Right ventricle myocardium superior (tissue), 1 donor: ENCODE results near the gene ACTL8. TPM values are rescaled to one million over a fixed set of nuclear protein-coding genes. Genes with fewer than 3 reads are reported as not detected.

Experiments used
- ATAC-seq: fragments of 200-7000 bp; cut with Tn5 transposase; one replicate; pipeline ENCODE4 v1.9.1; 2020; ENCODE audit warnings: mild to moderate bottlenecking; ENCODE audit not compliant: poor library complexity
- DNase-seq: peaks from one replicate; pipeline ENCODE4 v3.0.0-alpha.2; 2020
- intact Hi-C: fragments of 100-400 bp; cut with DNase I; formaldehyde crosslinking; loops from one replicate; pipeline ENCODE4 v1.11.2; 2022
- long read RNA-seq: library from polyadenylated mRNA; unstranded; transcript quantifications from one replicate; pipeline ENCODE4 v2.0.0, GENCODE V29; 2021
- total RNA-seq: library from RNA; stranded (reverse); fragmentation: NEBNext Ultra II Directional; extraction: Animal tissue kit (Norgen Biotek cat#: 25700); gene quantifications from one replicate; pipeline ENCODE4 v1.2.1, GENCODE V29; 2021
- donor health status: DM: no; HTN: yes; CAD: no; lungs with severe emphysema.

Gene ACTL8, protein sequence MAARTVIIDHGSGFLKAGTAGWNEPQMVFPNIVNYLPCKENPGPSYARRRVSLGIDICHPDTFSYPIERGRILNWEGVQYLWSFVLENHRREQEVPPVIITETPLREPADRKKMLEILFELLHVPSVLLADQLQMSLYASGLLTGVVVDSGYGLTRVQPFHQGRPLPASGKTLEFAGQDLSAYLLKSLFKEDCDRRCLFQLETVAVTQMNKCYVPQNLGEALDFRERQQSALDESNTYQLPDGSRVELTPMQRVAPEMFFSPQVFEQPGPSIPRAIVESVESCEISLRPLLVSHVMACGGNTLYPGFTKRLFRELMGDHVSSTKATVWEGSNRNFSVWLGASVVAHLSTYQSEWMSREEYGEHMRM
- total RNA-seq, result not detected
- long read RNA-seq, result 0 reads

DNA sequence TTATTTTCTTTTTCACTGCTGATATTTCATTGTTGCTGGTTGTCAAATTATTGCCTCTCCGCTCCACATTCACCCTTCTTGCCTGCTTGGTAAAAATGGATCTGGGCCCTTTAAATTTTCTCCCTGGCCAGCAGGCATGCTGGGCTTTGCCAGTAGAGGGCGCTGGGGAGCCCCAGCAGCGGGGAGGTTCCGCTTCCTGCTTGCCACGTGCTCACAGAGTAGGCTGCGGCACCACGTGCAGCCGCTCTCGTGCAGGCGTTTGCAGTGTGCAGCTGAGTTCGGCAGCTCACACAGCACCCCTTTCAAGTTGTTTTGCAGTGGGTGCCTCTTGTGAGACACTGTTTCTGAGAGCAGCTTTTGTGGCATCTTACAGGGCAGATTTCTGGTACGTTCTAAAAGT lies at the start of gene ACTL8:
Gene ACTL8, plus strand, starts transcription at position 214 of the 400 bp plus-strand sequence. CDS start 67,676 bp downstream, outside the sequence.
- ATAC-seq, result no peak
- DNase-seq, result no peak
- intact Hi-C loops, result no loop called here

DNA sequence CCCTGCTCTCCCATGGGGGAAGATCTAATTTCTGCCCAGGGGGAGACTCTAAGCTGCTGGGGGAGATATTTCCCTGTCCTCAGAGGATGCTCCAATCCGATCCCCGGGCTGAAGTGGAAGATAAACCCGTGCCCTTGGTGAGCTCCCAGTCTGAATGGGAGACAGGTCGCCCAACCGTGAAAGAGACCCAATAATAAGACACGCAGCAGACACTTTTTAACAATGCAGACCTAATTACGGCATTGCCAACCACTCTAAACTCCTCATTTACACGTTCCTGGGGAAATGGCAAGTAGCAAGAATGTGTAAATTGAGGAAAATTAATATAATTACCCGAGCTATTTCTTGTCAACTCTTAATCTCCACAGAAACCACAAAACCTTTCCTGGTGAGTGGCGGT lies 48.7 kb upstream of the ACTL8 start:
- ATAC-seq (no peak), DNase-seq (no peak)
- intact Hi-C loops, result no loop called here

DNA sequence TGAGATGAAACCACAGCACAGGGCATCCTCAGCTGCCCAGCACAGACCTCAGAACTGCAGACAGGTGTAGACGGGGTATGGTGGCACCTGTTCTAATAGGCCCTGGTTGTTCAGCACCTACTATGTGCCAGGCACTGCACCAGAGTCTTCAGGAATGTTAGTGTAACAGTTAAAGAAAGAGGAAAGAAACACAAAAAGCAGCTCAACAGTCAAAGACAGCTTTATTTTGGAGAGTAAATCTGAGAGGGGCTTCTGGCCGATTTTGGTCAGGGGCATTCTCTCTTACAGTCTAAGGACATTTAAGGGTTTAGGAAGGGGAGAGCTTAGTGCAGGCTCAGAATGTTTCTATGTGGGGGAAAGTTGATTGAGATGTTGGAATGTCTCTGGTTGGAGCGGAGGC lies 45.2 kb upstream of the ACTL8 start:
- no peak for ATAC-seq
- DNase-seq, result no peak
- intact Hi-C loops, result no loop called here

DNA sequence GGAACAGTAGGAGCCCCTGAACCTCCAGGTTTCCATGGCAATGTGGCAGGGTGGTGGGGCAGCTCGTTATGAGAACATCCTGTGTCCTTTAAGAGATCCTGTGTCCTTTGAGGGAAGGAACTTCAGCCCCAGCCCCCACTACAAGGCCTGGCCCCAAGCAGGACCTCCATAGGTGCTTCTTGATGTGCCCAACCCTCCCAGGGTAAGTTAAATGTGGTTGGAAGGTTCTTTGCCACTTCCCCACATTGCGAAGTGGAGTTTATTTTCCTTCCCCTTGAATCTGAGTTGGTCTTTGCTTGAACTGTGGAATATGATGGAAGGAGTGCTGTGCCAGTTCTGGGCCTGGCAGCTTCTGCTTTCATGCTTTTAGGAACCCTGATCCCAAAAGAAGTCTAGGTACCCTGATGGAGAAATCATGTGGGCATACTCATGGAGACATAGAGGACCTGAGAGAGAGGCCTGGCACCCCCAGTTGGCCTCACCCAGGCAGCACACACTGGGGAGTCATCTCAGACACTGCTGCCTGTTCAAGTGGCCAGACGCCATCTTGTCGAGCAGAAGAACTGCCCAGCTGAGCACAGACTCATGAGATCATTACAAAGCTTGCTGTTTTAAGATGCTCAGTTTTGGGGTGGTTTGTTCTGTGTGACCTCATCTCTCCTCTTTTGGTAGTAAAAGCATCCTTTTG lies 44.1 kb upstream of the ACTL8 start:
- intact Hi-C loops, result no loop called here
- ATAC-seq, result no peak
- DNase-seq, result no peak

DNA sequence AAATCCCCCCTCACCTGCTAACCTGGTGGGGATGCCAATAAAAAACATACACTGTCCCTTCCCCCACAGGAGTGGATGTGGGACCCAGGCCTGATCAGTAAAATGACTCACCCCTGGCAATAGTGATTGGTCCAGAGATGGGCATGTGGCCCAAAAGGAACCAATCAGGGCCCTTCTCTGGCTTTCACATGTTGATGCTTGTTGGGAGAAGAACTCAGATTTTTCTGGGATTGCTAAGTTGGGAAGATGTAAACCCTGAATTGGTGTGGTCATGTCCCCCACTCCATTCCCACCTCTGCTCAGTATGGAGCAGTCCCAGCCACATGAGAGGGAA lies 43.6 kb upstream of the ACTL8 start:
- DNase-seq (no peak), ATAC-seq (no peak)
- intact Hi-C loops, result no loop called here

DNA sequence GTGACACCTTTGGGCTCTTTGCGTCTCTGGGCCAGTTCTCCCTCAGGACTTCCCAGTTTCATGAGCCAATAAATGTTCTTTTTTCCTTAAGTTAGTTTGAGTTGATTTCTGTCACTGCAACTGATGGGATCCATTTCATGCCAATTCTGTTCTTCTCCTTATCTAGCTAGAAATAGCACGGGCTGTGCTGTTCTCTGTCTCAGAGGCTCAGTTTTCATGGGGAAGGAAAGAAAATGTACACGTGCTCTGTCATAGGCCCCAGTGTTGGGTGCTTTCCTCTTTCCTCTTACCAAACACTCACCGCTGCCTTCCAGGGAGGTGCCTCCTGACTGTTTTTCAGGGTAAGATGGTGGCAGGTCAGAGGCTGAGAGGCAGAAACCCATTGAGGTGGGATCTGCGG lies 43.2 kb upstream of the ACTL8 start:
- DNase-seq (no peak), ATAC-seq (peak; percentile 52)
- intact Hi-C loops, result no loop called here

DNA sequence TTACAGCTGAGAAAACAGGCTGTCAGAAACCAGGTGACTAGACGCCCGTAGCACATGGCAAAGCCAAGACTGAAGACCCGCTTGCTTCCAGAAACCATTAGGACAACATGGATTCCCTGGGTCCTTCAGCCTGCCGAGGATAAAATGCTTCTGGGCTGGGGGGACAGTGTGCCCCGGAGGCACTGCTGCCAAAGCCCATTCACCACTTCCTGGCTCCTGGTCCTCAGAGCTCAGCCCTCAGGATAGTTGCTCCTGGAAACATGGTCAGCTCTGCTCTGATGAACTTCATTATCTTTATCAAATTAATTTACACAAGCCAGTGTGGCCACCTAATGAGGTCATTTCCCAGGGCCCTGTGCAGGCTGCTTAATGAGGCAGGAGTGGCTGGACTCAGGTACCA lies 41.1 kb upstream of the ACTL8 start:
- intact Hi-C loops, result no loop called here
- DNase-seq (no peak), ATAC-seq (no peak)

DNA sequence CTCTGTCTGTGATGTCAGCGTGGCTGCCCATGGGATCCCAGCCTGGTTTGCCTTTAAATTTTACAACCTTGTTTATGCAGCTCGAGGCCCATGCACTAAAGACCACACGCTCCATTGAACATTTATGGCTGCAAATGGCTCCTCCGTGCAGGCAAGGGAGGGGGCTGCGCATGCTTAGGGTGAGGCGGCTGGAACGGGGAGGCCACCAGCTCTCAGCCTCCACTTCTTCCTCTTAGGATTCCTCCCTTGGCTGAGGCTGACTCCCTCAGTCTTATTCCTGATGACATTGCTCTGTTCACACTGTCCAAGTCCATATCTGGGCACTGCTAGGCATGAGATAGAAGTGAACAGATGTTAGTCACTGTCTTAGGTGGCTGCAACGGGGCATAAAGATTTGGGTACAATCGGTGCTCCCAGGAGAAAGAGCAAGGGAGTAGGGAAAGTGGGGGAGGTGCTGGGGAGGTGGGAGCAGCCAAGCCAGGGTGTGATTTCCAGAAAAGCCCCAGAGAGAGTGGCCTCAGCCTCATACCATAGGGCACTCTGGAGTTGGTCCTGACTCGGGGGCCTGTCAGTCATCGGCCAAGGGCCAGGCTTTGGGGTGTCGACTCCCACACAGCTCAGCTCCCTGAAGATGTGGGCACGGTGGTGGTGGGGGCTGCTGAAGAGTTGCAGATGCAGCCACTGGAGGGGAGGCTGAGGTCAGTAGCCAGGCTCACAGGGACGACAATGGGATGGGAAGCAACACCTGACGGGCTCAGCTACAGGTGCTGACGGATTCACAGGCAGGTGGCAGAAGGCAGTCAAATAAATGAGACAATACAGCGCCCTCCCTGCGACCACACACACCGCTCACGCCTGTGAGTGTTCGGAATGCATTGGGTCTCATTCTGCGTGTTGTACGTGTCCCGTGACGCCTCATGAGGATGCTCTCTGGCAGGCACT lies 37.3 kb upstream of the ACTL8 start:
- ATAC-seq, result no peak
- no peak for DNase-seq
- intact Hi-C loops, result no loop called here

DNA sequence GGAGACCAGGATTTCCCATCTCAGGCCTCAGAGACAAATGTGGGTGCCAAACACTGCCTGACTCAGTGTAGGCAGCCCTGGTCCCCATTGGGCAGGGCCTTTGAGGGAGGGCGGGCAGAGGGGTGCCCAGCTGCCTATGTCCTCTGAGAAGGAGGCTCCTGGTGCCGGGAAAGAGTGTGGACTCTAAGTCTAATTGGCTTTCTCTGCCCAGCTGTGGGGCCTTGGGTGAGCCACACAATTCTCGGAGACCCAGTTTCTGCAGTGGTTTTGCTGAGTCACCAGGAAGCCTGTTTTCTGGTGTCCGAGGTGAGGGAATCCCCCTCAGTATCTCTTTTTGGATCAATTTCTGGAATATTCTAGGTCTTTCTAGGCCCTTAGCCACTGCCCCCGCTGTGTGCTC lies 35.3 kb upstream of the ACTL8 start:
- no peak for ATAC-seq
- intact Hi-C loops, result no loop called here
- DNase-seq, result no peak

DNA sequence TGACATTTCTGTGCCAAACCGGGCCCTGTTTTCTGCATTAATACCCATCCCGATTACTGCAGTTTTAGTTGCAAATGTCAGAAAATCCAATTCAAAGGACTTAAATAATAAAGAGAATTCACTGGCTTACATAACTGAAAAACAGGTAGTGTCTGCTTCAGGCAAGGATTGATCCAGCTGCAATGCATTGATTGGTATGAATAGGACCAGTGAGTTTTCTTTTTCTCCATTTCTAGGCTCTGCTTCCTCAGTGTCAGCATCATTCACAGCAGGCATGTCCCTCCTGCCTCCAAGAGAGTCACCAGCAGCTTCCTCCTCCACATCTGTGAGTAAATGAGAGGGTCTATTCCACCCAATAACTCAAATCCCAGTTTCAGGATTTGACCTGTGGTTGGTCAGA lies 33.7 kb upstream of the ACTL8 start:
- ATAC-seq (no peak), DNase-seq (no peak)

DNA sequence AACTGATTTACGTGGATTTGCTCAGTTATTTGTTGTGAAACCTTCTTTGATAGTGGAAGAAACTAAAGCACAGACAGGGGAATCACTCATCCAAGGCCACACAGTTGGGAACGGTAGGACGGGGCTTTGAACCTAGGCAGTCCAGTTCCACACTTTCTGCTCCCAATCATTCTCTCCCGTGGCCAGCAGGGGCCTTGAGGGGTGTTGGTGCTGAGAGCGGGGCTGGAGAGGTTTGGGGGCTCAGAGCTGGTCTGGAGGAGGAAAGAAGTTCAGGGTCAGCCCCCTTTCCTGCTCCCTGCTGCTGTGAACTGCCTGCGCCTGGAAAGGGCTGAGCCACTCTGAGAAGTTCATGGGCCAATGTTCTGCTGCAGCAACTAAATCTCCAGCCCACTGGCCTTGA lies 31.4 kb upstream of the ACTL8 start:
- intact Hi-C loops, result no loop called here
- DNase-seq (no peak), ATAC-seq (no peak)

More for the DNA sequence above, 33.7 kb upstream of the ACTL8 start:
- intact Hi-C loops, result no loop called here

DNA sequence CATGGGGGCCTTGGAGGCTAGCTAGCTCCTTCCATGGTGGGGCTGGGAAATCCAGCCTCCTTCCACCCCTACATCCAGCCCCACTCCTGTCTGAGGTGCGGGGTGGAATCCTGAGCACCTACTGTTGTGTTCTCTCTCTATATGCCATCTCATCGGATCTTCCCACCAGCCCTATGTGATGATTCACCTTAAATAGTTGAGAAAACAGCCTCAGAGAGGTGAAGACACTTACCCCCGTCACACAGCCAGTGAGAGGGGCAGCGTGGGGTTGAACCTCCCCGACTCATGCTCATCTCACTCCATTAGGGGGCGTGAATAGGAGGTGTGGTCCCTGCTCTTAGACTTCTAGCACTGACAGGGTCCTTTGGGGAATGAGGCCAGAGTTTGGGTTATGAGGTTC lies 31.0 kb upstream of the ACTL8 start:
- ATAC-seq (no peak), DNase-seq (no peak)
- intact Hi-C loops, result no loop called here

DNA sequence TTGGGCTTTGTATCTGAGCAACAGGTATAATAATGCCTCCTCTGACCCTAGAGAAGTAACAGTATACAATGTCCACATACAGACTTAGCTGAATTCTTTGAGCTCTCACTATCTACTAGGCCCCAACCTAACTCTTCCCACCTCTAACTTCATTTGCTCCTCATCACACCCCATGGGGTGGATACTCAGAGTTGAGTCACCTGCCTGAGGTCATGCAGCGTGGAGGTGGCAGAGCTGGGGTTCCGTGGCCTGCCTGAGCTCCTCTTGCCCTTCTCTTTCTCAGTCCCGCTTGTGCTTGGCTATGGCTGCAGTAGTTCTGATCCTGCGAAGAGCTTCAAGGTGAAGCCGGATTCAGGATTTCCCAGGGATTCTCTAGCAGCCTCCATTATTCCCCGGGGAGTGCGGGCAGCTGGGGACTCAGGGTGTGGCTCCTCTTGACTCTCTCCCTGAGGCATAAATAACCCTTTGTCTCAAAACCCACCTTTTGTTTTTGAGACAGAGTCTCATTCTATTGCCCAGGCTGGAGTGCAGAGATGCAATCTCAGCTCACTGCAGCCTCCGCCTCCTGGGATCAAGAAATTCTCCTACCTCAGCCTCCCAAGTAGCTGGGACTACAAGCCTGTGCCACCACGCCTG lies 29.9 kb upstream of the ACTL8 start:
- intact Hi-C loops, result no loop called here
- ATAC-seq (no peak), DNase-seq (no peak)

DNA sequence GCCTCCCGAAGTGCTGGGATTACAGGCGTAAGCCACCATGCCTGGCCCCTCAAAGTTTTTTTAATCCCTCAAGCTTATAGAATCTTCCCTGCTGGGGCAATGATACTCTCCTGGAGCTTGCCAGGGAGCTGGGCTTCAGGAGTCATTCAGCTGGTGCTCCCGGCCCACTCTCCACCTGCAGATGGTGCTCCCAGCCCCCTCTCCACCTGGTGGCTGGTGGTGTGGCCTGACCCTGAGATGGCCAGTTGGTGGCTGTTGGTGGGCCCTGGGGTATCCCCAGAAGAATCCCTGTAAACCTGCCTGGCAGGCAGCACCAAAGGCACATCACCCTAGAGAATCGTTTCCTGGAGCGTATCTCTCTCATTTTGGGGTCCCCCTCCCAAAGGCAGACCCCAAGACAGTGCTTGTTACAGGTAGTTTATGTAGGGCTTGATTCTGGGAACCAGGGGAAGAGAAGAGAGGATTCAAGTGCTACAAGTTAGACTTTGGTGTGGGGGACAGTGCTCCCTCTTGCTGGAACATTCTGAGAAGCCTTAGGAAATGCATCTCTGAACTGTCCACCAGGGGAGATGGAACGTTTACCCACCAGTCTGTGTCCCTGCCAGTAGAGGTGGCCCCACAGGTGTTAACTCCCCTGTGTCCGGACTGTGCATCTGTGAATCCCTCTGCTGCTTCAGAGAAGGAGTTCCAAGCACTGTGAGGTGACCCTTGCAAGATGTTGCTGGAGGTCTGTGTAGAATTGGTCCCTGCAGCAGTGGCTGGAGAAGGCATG lies 29.1 kb upstream of the ACTL8 start:
- intact Hi-C loops, result no loop called here
- DNase-seq (no peak), ATAC-seq (no peak)

DNA sequence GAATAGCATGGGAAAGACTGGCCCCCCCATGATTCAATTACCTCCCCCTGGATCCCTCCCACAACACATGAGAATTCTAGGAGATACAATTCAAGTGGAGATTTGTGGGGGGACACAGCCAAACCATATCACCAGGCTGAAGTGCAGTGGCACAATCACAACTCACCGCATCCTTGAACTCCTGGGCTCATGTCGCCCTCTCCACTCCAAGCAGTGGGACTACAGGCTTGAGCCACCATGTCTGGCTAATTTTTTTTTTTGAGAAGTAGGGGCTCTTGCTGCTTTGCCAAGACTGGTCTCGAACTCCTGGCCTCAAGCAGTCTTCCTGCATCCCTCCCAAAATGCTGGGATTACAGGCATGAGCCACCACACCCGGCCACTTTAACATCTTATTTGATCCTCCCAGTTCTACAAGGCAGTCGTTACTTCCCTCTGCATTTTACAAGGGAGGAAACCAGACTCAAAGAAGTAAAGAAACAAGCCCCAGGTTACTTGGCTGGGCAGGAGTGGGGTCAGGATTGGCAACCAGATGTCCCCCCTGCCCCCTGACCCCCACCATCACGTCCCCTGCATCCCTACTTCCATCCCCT lies 26.9 kb upstream of the ACTL8 start:
- intact Hi-C loops, result no loop called here
- no peak for ATAC-seq
- DNase-seq, result no peak

DNA sequence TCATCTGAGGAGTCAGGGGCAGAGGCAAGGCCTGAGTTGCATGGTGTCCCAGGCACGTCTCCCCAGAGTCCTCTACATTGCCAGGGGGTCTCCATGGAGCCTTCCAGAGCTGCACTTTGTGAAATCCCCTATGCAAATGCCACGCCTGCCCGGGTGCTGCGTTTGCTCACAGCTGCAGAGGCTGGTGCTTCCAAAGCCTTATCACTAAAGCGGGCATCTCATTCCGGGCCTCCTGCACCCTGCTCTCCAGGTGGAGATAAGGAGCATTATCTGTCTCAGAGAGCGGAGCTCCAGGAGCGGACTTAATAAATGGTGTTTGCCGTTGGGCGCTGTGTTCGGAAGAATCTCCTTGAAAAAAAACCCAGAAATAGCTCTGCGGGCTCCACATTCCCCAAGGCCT lies 25.9 kb upstream of the ACTL8 start:
- intact Hi-C loops, result no loop called here

DNA sequence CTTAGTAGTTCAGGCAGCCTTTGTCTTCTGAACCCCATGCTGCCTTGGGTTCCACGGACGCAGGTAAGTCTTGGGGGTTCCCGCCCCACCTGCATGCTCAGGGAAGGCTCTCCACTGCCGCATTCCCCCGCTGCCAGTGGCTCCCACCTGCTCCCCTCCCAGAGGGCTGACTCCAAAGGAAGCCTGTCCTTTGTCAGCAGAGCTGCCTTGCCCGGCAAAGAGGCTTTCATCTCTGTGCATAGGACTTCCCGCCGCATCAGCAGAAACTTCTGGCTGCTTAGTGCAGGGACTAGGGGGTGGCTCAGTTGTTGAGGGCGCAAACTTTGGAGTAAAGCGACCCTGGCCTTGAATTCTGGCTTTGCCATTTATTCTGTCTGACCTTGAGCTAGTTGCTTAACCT lies 25.2 kb upstream of the ACTL8 start:
- intact Hi-C loops, result no loop called here
- DNase-seq, result no peak
- ATAC-seq, result no peak

More for the DNA sequence above, 25.9 kb upstream of the ACTL8 start:
- DNase-seq (no peak), ATAC-seq (no peak)

DNA sequence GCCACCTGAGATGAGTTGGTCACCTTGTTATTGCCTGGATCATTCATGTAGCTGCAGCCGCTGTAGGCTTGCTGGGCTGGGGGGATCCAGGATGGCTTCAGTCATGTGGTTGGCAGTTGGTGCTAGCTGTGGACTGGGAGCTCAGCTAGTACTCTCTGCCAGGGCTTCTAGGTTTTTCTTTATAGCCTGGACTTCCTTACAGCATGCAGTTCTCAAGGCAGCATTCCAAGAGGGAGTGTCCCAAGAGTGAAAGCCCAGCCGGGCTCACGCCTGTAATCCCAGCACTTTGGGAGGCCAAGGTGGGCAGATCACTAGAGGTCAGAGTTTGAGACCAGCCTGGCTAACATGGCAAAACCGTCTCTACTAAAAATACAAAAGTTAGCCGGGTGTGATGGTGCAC lies 23.7 kb upstream of the ACTL8 start:
- ATAC-seq (no peak), DNase-seq (no peak)
- intact Hi-C loops, result no loop called here
